Muscle layer of duodenum (tissue), 2 donors: ENCODE data around the gene HERC2.

Source experiments
- H3K27ac ChIP-seq: one replicate; pipeline ENCODE4 v1.7.0; 2013; ENCODE audit warnings: mild to moderate bottlenecking, low read length
- H3K27me3 ChIP-seq: one replicate; pipeline ENCODE4 v1.7.0; 2013; ENCODE audit warnings: low read depth, mild to moderate bottlenecking, control low read depth, low read length
- H3K36me3 ChIP-seq, 2 donors: one replicate each; pipeline ENCODE4 v1.7.0; 2013; ENCODE audit warnings: low read length in 2 of 2, control low read depth in 1 of 2, mild to moderate bottlenecking in 1 of 2; ENCODE audit not compliant: insufficient read depth in 2 of 2, control insufficient read depth in 1 of 2
- H3K4me1 ChIP-seq, 2 donors: one replicate each; pipeline ENCODE4 v1.7.0; 2013; ENCODE audit warnings: low read length in 2 of 2, mild to moderate bottlenecking in 2 of 2, control low read depth in 1 of 2, moderate library complexity in 1 of 2; ENCODE audit not compliant: insufficient read depth in 2 of 2, control insufficient read depth in 1 of 2
- H3K4me3 ChIP-seq, 2 donors: one replicate each; pipeline ENCODE4 v1.7.0; 2013; ENCODE audit warnings: low read length in 2 of 2, low read depth in 1 of 2, mild to moderate bottlenecking in 1 of 2
- H3K9me3 ChIP-seq, 2 donors: one replicate each; pipeline ENCODE4 v1.7.0; 2013; ENCODE audit warnings: low read length in 2 of 2, control low read depth in 1 of 2, mild to moderate bottlenecking in 1 of 2; ENCODE audit not compliant: control insufficient read depth in 1 of 2
- donor health status: healthy.

The HERC2 gene

GRCh38 chr15:28192772-28193171 is 129.2 kb downstream of the HERC2 start:
- no peak overlapping the region for H3K4me3 ChIP-seq
- H3K27me3 ChIP-seq: no peaks in the 10 kb centered on the region
- no peak overlapping the region for H3K27ac ChIP-seq
- no peaks in the 10 kb centered on the region for H3K4me1 ChIP-seq
- no peaks in the 10 kb centered on the region for H3K9me3 ChIP-seq
- H3K36me3 ChIP-seq: peaks cover 17 to 37% of the 10 kb centered on the region in 2 donors

GRCh38 chr15:28191832-28192231 is 130.1 kb downstream of the HERC2 start:
- no peaks in the 10 kb centered on the region for H3K9me3 ChIP-seq
- H3K36me3 ChIP-seq: peaks cover 23 to 41% of the 10 kb centered on the region in 2 donors
- no peaks in the 10 kb centered on the region for H3K27me3 ChIP-seq
- no peaks in the 10 kb centered on the region for H3K4me1 ChIP-seq
- H3K27ac ChIP-seq: no peak overlapping the region
- H3K4me3 ChIP-seq: no peak overlapping the region

DNA sequence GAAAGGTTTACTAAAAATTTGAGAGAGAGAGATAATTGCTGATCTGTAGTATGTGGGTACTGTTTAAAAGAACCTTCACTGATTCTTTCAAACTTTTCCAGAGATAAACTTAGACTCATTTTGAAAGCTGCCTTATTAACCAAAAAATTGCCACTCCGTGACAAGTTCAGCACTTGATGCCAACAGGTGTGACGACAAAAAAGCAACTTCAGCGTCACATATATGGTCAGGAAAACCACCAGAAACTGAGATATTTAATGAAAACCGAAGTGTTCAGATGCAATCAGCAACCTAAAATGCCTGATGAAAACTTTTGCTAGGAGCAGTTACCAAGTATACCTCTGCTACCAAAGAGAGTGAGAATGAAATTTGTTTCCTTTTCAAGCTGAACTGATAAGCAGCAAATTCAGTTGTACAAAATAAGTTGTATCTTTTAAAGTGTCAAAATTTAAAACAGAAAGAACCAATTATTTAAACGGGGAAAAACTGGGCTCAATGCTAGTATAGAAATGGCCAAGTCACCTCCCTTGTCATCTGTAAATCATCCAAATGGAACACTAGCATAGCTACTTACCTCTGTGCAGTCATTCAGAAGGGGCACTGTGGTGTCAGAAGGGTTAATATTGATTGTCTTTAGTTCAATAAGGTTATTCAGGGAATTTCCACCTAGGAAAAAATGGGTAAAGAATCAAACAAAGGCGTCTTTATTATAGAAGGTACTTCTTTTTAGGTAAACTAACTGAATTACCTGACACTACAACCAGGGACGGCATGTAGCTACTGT is 131.4 kb downstream of the HERC2 start:
- Histone ChIP-seq H3K4me3 (no peak overlapping the region), H3K4me1 (peaks cover 0 to 3% of the 10 kb centered on the region in 2 donors), H3K27me3 (no peaks in the 10 kb centered on the region), H3K36me3 (peaks cover 31 to 43% of the 10 kb centered on the region in 2 donors), H3K27ac (no peak overlapping the region), H3K9me3 (no peaks in the 10 kb centered on the region)

- Histone ChIP-seq H3K9me3 (no peaks in the 10 kb centered on the region), H3K4me3 (no peak overlapping the region), H3K27me3 (no peaks in the 10 kb centered on the region), H3K4me1 (peaks cover 0 to 5% of the 10 kb centered on the region in 2 donors), H3K27ac (no peak overlapping the region), H3K36me3 (peaks cover 44% of the 10 kb centered on the region in 2 donors)
Observed at GRCh38 chr15:28185148-28185895, 136.7 kb downstream of the HERC2 start.

- H3K27ac ChIP-seq: no peak overlapping the region
- H3K4me3 ChIP-seq: no peak overlapping the region
- peaks cover 0 to 5% of the 10 kb centered on the region in 2 donors for H3K4me1 ChIP-seq
- peaks cover 39 to 48% of the 10 kb centered on the region in 2 donors for H3K36me3 ChIP-seq
- H3K27me3 ChIP-seq: no peaks in the 10 kb centered on the region
- no peaks in the 10 kb centered on the region for H3K9me3 ChIP-seq
Observed at GRCh38 chr15:28184166-28184565, 137.8 kb downstream of the HERC2 start.

- Histone ChIP-seq H3K27ac (no peak overlapping the region), H3K36me3 (peaks cover 34 to 44% of the 10 kb centered on the region in 2 donors), H3K4me1 (peaks cover 0 to 5% of the 10 kb centered on the region in 2 donors), H3K4me3 (no peak overlapping the region), H3K27me3 (no peaks in the 10 kb centered on the region), H3K9me3 (no peaks in the 10 kb centered on the region)
Observed at GRCh38 chr15:28182731-28183130, 139.2 kb downstream of the HERC2 start.

DNA sequence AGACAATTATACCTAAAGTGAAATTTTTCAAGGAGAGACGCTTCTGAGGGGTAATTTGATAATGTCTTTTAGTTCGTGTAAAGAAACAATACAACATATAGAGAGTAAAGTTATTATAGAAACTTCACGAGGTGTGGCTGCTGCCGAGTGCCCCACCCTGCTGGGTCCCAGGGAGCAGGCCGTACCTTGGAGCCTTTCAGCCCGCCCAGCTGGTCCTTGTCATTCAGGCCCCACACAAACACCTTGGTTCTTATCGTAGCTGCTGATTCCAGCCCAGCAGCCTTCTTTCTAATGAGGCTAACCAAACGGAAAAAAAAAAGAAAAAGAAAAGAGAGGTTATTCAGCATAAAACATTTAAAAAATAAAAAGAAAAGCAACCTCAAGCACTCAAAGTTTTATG is 139.8 kb downstream of the HERC2 start:
- Histone ChIP-seq H3K4me1 (peaks cover 0 to 5% of the 10 kb centered on the region in 2 donors), H3K4me3 (no peak overlapping the region), H3K27ac (no peak overlapping the region), H3K9me3 (no peaks in the 10 kb centered on the region), H3K27me3 (no peaks in the 10 kb centered on the region), H3K36me3 (peaks cover 34 to 40% of the 10 kb centered on the region in 2 donors)

DNA sequence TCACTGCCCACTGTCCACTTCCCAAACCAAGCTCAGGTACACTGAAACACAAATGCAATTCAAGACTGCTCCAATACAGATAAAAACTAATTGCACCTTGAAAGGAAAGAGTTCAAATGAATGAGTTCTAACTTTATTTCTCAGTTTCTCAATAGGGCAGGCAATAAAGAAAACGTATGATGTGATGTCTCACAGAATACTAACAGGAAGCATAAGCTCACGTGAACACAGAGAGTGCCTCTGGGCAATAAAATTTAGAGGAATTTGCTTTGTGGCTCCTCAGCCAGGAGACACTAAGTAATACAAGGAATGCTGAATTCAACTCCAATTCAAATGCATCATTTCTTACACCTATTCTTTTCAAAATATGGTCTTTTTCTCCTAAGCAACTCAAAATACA is 140.6 kb downstream of the HERC2 start:
- Histone ChIP-seq H3K27me3 (no peaks in the 10 kb centered on the region), H3K9me3 (no peaks in the 10 kb centered on the region), H3K36me3 (peaks cover 41 to 42% of the 10 kb centered on the region in 2 donors), H3K4me3 (no peak overlapping the region), H3K4me1 (peaks cover 0 to 5% of the 10 kb centered on the region in 2 donors), H3K27ac (no peak overlapping the region)

- Histone ChIP-seq H3K27me3 (no peaks in the 10 kb centered on the region), H3K27ac (no peak overlapping the region), H3K9me3 (no peaks in the 10 kb centered on the region), H3K36me3 (peaks cover 31 to 48% of the 10 kb centered on the region in 2 donors), H3K4me1 (no peaks in the 10 kb centered on the region), H3K4me3 (no peak overlapping the region)
Observed at GRCh38 chr15:28179270-28179669, 142.7 kb downstream of the HERC2 start.

- Histone ChIP-seq H3K27ac (no peak overlapping the region), H3K27me3 (no peaks in the 10 kb centered on the region), H3K36me3 (peaks cover 31 to 53% of the 10 kb centered on the region in 2 donors), H3K9me3 (no peaks in the 10 kb centered on the region), H3K4me1 (no peaks in the 10 kb centered on the region), H3K4me3 (no peak overlapping the region)
Observed at GRCh38 chr15:28178727-28179126, 143.3 kb downstream of the HERC2 start.

- Histone ChIP-seq H3K4me1 (no peaks in the 10 kb centered on the region), H3K36me3 (peaks cover 31 to 57% of the 10 kb centered on the region in 2 donors), H3K9me3 (no peaks in the 10 kb centered on the region), H3K27me3 (no peaks in the 10 kb centered on the region), H3K4me3 (no peak overlapping the region), H3K27ac (no peak overlapping the region)
Observed at GRCh38 chr15:28178290-28178689, 143.7 kb downstream of the HERC2 start.
